Heart right ventricle (tissue), 12 donors: Measurements from ENCODE around the gene TMEM238. TPM values are rescaled to one million over a fixed set of nuclear protein-coding genes. Genes with fewer than 3 reads are reported as not detected.

Experiments
- polyA plus RNA-seq, 2 donors: library from polyadenylated mRNA; stranded (reverse); fragments of 200-250 nt; gene quantifications; one replicate each; pipeline ENCODE4 v1.2.3, GENCODE V29; 2013
- total RNA-seq, 10 donors: library from RNA; stranded (reverse); fragmentation: NEBNext Ultra II Directional in 3 of 10; extraction: Animal tissue kit (Norgen Biotek cat#: 25700) in 3 of 10; gene quantifications; one replicate each; pipeline versions ENCODE4 v1.2.1 to v1.2.4, GENCODE V29; 2021 to 2023
- donor health status: ischemic (EF 13 %, LVEDD 7.1; RV severe dilation, severe dysfunction).
- donor health status: healthy with polysubstance abuse.
- donor health status: DM: no; HTN: yes; CAD: no.
- donor health status: DM: no; HTN: no; CAD: no.
- donor health status: ischemic (EF 25% LVEDD 6.9; RV normal size, moderate dysfunction).
- donor health status: ischemic (EF 25% LVEDD 5.7; RV mildly dilated, moderate dysfunction).
- donor health status: healthy.
- donor health status: nonischemic (EF 11% LVEDD 7.7; RV severe dilation, severe dysfunction).
- donor health status: DM: yes; HTN: yes; CAD: no.
- donor health status: PGD.
- donor health status: ischemic (EF 29% LVEDD 5.4; RV normal size, mild dysfunction).
- donor health status: nonischemic (EF 23%, LVEDD 6.1; RV moderate dilation, normal function).

Gene TMEM238
- total and polyA plus RNA-seq, 12 donors, result 0.06 to 1.3 (median 0.39) TPM; not detected in 3

Other genes with a start within 250 kb of the TMEM238 start
- gene TNNT1, start 235.1 kb downstream of the TMEM238 start, total RNA-seq, result 100 to 1,000 TPM in 5 of 10 donors, 10 to 100 TPM in 5; 19.7 to 234 (median 97.1) TPM
- 100 to 1,000 TPM in 1 of 2 donors, 10 to 100 TPM in 1; 32.3 to 721 TPM for gene TNNT1, start 235.1 kb downstream of the TMEM238 start, polyA plus RNA-seq
- over 10,000 TPM in 4 of 10 donors, 1,000 to 10,000 TPM in 6; 3,000 to 12,900 (median 9,464) TPM for gene TNNI3, start 226.6 kb downstream of the TMEM238 start, total RNA-seq
- gene TNNI3, start 226.6 kb downstream of the TMEM238 start, polyA plus RNA-seq, result over 10,000 TPM in 1 of 2 donors, 1,000 to 10,000 TPM in 1; 4,629 to 45,177 TPM
- gene DNAAF3, start 217.7 kb downstream of the TMEM238 start, total RNA-seq, result 1 to 10 TPM in 8 of 10 donors, under 1 TPM in 2; 0.37 to 3.9 (median 2.4) TPM
- 1 to 10 TPM; 1.2 to 5.9 TPM for gene DNAAF3, start 217.7 kb downstream of the TMEM238 start, polyA plus RNA-seq
- 1 to 10 TPM in 1 of 10 donors, not detected in 9; 1.1 TPM for gene SYT5, start 204.0 kb downstream of the TMEM238 start, total RNA-seq
- under 1 TPM in 1 of 2 donors, not detected in 1; under 0.01 TPM for gene SYT5, start 204.0 kb downstream of the TMEM238 start, polyA plus RNA-seq
- 1 to 10 TPM in 7 of 10 donors, under 1 TPM in 3; 0.25 to 7.5 (median 2.4) TPM for gene PTPRH, start 174.8 kb downstream of the TMEM238 start, total RNA-seq
- gene PTPRH, start 174.8 kb downstream of the TMEM238 start, polyA plus RNA-seq, result 1 to 10 TPM; 1.3 to 6.1 TPM
- 1 to 10 TPM in 9 of 10 donors, under 1 TPM in 1; 0.77 to 2.5 (median 1.9) TPM for gene TMEM86B, start 155.5 kb downstream of the TMEM238 start, total RNA-seq
- 1 to 10 TPM; 2.7 to 5.9 TPM for gene TMEM86B, start 155.5 kb downstream of the TMEM238 start, polyA plus RNA-seq
- 10 to 100 TPM; 31.1 to 51.3 (median 39.0) TPM for gene PPP6R1, start 125.3 kb downstream of the TMEM238 start, total RNA-seq
- 10 to 100 TPM; 36.8 to 38.0 TPM for gene PPP6R1, start 125.3 kb downstream of the TMEM238 start, polyA plus RNA-seq
- 10 to 100 TPM; 26.7 to 41.6 (median 31.6) TPM for gene HSPBP1, start 104.2 kb downstream of the TMEM238 start, total RNA-seq
- gene HSPBP1, start 104.2 kb downstream of the TMEM238 start, polyA plus RNA-seq, result 10 to 100 TPM; 54.2 to 83.7 TPM
- 10 to 100 TPM in 2 of 10 donors, 1 to 10 TPM in 8; 2.3 to 12.6 (median 4.1) TPM for gene BRSK1, start 100.3 kb downstream of the TMEM238 start, total RNA-seq
- 1 to 10 TPM; 1.8 to 2.0 TPM for gene BRSK1, start 100.3 kb downstream of the TMEM238 start, polyA plus RNA-seq
- gene TMEM150B, start 59.0 kb downstream of the TMEM238 start, total RNA-seq, result 1 to 10 TPM in 3 of 10 donors, under 1 TPM in 4, not detected in 3; 0.41 to 6.5 (median 0.75) TPM
- gene TMEM150B, start 59.0 kb downstream of the TMEM238 start, polyA plus RNA-seq, result under 1 TPM in 1 of 2 donors, not detected in 1; 0.38 TPM
- gene KMT5C, start 44.4 kb downstream of the TMEM238 start, total RNA-seq, result 1 to 10 TPM; 4.0 to 9.2 (median 6.9) TPM
- gene KMT5C, start 44.4 kb downstream of the TMEM238 start, polyA plus RNA-seq, result 10 to 100 TPM in 1 of 2 donors, 1 to 10 TPM in 1; 4.7 to 12.4 TPM
- gene COX6B2, start 29.6 kb downstream of the TMEM238 start, total RNA-seq, result not detected
- not detected for gene COX6B2, start 29.6 kb downstream of the TMEM238 start, polyA plus RNA-seq
- not detected for gene GARIN5B, start 21.0 kb downstream of the TMEM238 start, total RNA-seq
- gene GARIN5B, start 21.0 kb downstream of the TMEM238 start, polyA plus RNA-seq, result not detected
- not detected for gene IL11, start 13.8 kb downstream of the TMEM238 start, total RNA-seq
- under 1 TPM; 0.30 to 0.37 TPM for gene IL11, start 13.8 kb downstream of the TMEM238 start, polyA plus RNA-seq
- gene TMEM190, start 7.5 kb downstream of the TMEM238 start, total RNA-seq, result not detected
- gene TMEM190, start 7.5 kb downstream of the TMEM238 start, polyA plus RNA-seq, result not detected
- 1,000 to 10,000 TPM in 1 of 10 donors, 100 to 1,000 TPM in 9; 473 to 1,031 (median 577) TPM for gene RPL28, start 1.6 kb upstream of the TMEM238 start, total RNA-seq
- gene RPL28, start 1.6 kb upstream of the TMEM238 start, polyA plus RNA-seq, result 1,000 to 10,000 TPM in 1 of 2 donors, 100 to 1,000 TPM in 1; 776 to 1,617 TPM
- 10 to 100 TPM; 25.0 to 42.1 (median 30.7) TPM for gene UBE2S, start 23.5 kb upstream of the TMEM238 start, total RNA-seq
- gene UBE2S, start 23.5 kb upstream of the TMEM238 start, polyA plus RNA-seq, result 10 to 100 TPM in 1 of 2 donors, 1 to 10 TPM in 1; 8.0 to 25.5 TPM
- not detected for gene SHISA7, start 59.0 kb upstream of the TMEM238 start, total RNA-seq
- gene SHISA7, start 59.0 kb upstream of the TMEM238 start, polyA plus RNA-seq, result under 1 TPM in 1 of 2 donors, not detected in 1; under 0.01 TPM
- gene ISOC2, start 77.3 kb upstream of the TMEM238 start, total RNA-seq, result 10 to 100 TPM; 42.5 to 69.8 (median 48.3) TPM
- 100 to 1,000 TPM in 1 of 2 donors, 10 to 100 TPM in 1; 88.7 to 117 TPM for gene ISOC2, start 77.3 kb upstream of the TMEM238 start, polyA plus RNA-seq
- not detected for gene C19orf85, start 80.5 kb upstream of the TMEM238 start, total RNA-seq
- not detected for gene C19orf85, start 80.5 kb upstream of the TMEM238 start, polyA plus RNA-seq
- gene ZNF628, start 92.3 kb upstream of the TMEM238 start, total RNA-seq, result 1 to 10 TPM; 2.5 to 7.8 (median 4.3) TPM
- gene ZNF628, start 92.3 kb upstream of the TMEM238 start, polyA plus RNA-seq, result 1 to 10 TPM; 4.9 to 7.5 TPM
- gene NAT14, start 100.9 kb upstream of the TMEM238 start, total RNA-seq, result 1 to 10 TPM; 5.8 to 9.9 (median 6.8) TPM
- 10 to 100 TPM in 1 of 2 donors, 1 to 10 TPM in 1; 9.0 to 16.4 TPM for gene NAT14, start 100.9 kb upstream of the TMEM238 start, polyA plus RNA-seq
- gene SSC5D, start 104.1 kb upstream of the TMEM238 start, total RNA-seq, result 1 to 10 TPM; 2.0 to 6.5 (median 4.0) TPM
- gene SSC5D, start 104.1 kb upstream of the TMEM238 start, polyA plus RNA-seq, result 1 to 10 TPM in 1 of 2 donors, under 1 TPM in 1; 0.72 to 2.8 TPM
- 10 to 100 TPM in 1 of 10 donors, 1 to 10 TPM in 9; 1.1 to 14.1 (median 2.0) TPM for gene SBK2, start 152.8 kb upstream of the TMEM238 start, total RNA-seq
- 1 to 10 TPM in 1 of 2 donors, under 1 TPM in 1; 0.39 to 9.4 TPM for gene SBK2, start 152.8 kb upstream of the TMEM238 start, polyA plus RNA-seq
- 10 to 100 TPM in 4 of 10 donors, 1 to 10 TPM in 6; 2.0 to 33.3 (median 7.3) TPM for gene SBK3, start 161.3 kb upstream of the TMEM238 start, total RNA-seq
- 10 to 100 TPM in 1 of 2 donors, 1 to 10 TPM in 1; 3.2 to 11.3 TPM for gene SBK3, start 161.3 kb upstream of the TMEM238 start, polyA plus RNA-seq
- 10 to 100 TPM in 4 of 10 donors, 1 to 10 TPM in 6; 7.1 to 16.9 (median 9.6) TPM for gene ZNF579, start 196.6 kb upstream of the TMEM238 start, total RNA-seq
- 10 to 100 TPM; 13.1 to 23.8 TPM for gene ZNF579, start 196.6 kb upstream of the TMEM238 start, polyA plus RNA-seq
- gene FIZ1, start 215.2 kb upstream of the TMEM238 start, total RNA-seq, result 10 to 100 TPM; 11.6 to 18.8 (median 13.5) TPM
- 10 to 100 TPM in 1 of 2 donors, 1 to 10 TPM in 1; 9.3 to 16.5 TPM for gene FIZ1, start 215.2 kb upstream of the TMEM238 start, polyA plus RNA-seq
- 10 to 100 TPM in 8 of 10 donors, 1 to 10 TPM in 2; 7.9 to 22.0 (median 12.9) TPM for gene ZNF524, start 216.0 kb upstream of the TMEM238 start, total RNA-seq
- 10 to 100 TPM; 34.9 to 39.4 TPM for gene ZNF524, start 216.0 kb upstream of the TMEM238 start, polyA plus RNA-seq
- 10 to 100 TPM; 11.8 to 20.0 (median 13.5) TPM for gene ZNF865, start 221.4 kb upstream of the TMEM238 start, total RNA-seq
- 10 to 100 TPM; 13.9 to 26.5 TPM for gene ZNF865, start 221.4 kb upstream of the TMEM238 start, polyA plus RNA-seq
- gene ZNF784, start 240.3 kb upstream of the TMEM238 start, total RNA-seq, result 10 to 100 TPM in 8 of 10 donors, 1 to 10 TPM in 2; 8.9 to 16.4 (median 12.2) TPM
- gene ZNF784, start 240.3 kb upstream of the TMEM238 start, polyA plus RNA-seq, result 1 to 10 TPM; 6.4 to 9.9 TPM